RPMI8226 (cell line): ENCODE measurements around the gene LHFPL3.

Source experiments
- DNase-seq: peaks from one replicate; pipeline ENCODE4 v3.0.0-alpha.2; 2015

The LHFPL3 gene

GRCh38 chr7:104807671-104808070 lies 479.3 kb downstream of the LHFPL3 start:
- no peak for DNase-seq

- DNase-seq, result no peak
These were observed 481.5 kb downstream of the LHFPL3 start for GRCh38 chr7:104809906-104810305.

- no peak for DNase-seq
These were observed 485.7 kb downstream of the LHFPL3 start for GRCh38 chr7:104814126-104814525.

- DNase-seq, result no peak
These were observed 486.4 kb downstream of the LHFPL3 start for GRCh38 chr7:104814671-104815400.

- DNase-seq, result peak; percentile 19
These were observed 488.1 kb downstream of the LHFPL3 start for GRCh38 chr7:104816537-104816936.

GRCh38 chr7:104818961-104819880 lies 490.8 kb downstream of the LHFPL3 start:
- DNase-seq, result no peak

- DNase-seq, result no peak
These were observed 492.6 kb downstream of the LHFPL3 start for GRCh38 chr7:104820836-104821535.

GRCh38 chr7:104823177-104823576 lies 494.8 kb downstream of the LHFPL3 start:
- DNase-seq, result no peak

- no peak for DNase-seq
These were observed 496.7 kb downstream of the LHFPL3 start for GRCh38 chr7:104825099-104825498.

GRCh38 chr7:104826135-104826534 lies 497.7 kb downstream of the LHFPL3 start:
- no peak for DNase-seq

GRCh38 chr7:104836976-104837375 lies 508.6 kb downstream of the LHFPL3 start:
- no peak for DNase-seq

- no peak for DNase-seq
These were observed 510.3 kb downstream of the LHFPL3 start for GRCh38 chr7:104838537-104839299.

GRCh38 chr7:104839842-104840241 lies 511.4 kb downstream of the LHFPL3 start:
- DNase-seq, result no peak

GRCh38 chr7:104841798-104842197 lies 513.4 kb downstream of the LHFPL3 start:
- no peak for DNase-seq

GRCh38 chr7:104843198-104843597 lies 514.8 kb downstream of the LHFPL3 start:
- no peak for DNase-seq

- no peak for DNase-seq
These were observed 517.2 kb downstream of the LHFPL3 start for GRCh38 chr7:104845557-104845956.

- no peak for DNase-seq
These were observed 518.3 kb downstream of the LHFPL3 start for GRCh38 chr7:104846731-104847130.

- DNase-seq, result peak; percentile 70
These were observed 520.0 kb downstream of the LHFPL3 start for GRCh38 chr7:104848138-104848990.

- no peak for DNase-seq
These were observed 522.0 kb downstream of the LHFPL3 start for GRCh38 chr7:104850374-104850773.

- DNase-seq, result no peak
These were observed 522.9 kb downstream of the LHFPL3 start for GRCh38 chr7:104851268-104851667.

GRCh38 chr7:104852386-104852785 lies 524.0 kb downstream of the LHFPL3 start:
- DNase-seq, result no peak

- DNase-seq, result no peak
These were observed 527.5 kb downstream of the LHFPL3 start for GRCh38 chr7:104855861-104856260.
